Measurements from ENCODE around the gene LYST.

- no peak for TF ChIP-seq CTCF (IDR thresholded peaks at IDR 0.05)
- TF ChIP-seq POLR2A (IDR thresholded peaks at IDR 0.05) = no peak
Observed at GRCh38 chr1:235725434-235725833, 141.3 kb downstream of the LYST start.
